GM12873 (cell line): ENCODE data around the gene CDH16.

Experiments
- TF ChIP-seq, protein P1 (sequence below): IDR thresholded peaks from 2 replicates; pipeline ENCODE4 v1.5.1; 2012; ENCODE audit warnings: low read depth, mild to moderate bottlenecking, moderate library complexity, low read length, control low read depth; ENCODE audit not compliant: insufficient read depth; ENCODE audit errors: missing control alignments

The CDH16 gene

DNA sequence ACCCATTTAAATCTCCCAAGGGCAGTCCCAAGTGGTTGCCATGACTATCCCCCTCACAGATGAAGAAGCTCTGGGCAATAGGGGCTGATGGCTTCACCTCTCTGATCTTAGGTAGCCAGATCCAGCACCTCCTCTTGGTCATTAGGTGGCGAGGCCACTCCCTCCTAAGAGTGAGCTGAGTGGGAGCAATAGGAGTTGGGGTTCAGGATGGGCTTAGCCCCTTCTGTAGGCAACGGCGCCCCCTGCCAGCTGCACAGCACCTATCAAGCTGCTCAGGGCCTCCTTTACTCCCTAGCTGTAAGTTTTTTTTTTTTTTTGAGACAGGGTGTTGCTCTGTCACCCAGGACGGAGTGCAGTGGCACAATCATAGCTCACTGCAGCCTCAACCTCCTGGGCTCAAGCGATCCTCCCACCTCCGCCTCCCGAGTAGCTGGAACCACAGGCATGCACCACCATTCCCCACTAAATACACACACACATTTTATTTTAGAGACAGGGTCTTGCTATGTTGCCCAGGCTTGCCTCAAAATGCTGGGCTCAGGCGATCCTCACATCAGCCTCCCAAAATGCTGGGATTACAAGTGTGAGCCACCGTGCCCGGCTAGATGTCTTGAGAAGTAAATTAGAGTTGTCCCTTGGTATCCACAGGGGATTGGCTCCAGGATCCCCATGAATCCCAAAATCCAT, 10.2 kb upstream of the CDH16 start:
- TF ChIP-seq, protein P1, sequence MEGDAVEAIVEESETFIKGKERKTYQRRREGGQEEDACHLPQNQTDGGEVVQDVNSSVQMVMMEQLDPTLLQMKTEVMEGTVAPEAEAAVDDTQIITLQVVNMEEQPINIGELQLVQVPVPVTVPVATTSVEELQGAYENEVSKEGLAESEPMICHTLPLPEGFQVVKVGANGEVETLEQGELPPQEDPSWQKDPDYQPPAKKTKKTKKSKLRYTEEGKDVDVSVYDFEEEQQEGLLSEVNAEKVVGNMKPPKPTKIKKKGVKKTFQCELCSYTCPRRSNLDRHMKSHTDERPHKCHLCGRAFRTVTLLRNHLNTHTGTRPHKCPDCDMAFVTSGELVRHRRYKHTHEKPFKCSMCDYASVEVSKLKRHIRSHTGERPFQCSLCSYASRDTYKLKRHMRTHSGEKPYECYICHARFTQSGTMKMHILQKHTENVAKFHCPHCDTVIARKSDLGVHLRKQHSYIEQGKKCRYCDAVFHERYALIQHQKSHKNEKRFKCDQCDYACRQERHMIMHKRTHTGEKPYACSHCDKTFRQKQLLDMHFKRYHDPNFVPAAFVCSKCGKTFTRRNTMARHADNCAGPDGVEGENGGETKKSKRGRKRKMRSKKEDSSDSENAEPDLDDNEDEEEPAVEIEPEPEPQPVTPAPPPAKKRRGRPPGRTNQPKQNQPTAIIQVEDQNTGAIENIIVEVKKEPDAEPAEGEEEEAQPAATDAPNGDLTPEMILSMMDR: peak; percentile 61

DNA sequence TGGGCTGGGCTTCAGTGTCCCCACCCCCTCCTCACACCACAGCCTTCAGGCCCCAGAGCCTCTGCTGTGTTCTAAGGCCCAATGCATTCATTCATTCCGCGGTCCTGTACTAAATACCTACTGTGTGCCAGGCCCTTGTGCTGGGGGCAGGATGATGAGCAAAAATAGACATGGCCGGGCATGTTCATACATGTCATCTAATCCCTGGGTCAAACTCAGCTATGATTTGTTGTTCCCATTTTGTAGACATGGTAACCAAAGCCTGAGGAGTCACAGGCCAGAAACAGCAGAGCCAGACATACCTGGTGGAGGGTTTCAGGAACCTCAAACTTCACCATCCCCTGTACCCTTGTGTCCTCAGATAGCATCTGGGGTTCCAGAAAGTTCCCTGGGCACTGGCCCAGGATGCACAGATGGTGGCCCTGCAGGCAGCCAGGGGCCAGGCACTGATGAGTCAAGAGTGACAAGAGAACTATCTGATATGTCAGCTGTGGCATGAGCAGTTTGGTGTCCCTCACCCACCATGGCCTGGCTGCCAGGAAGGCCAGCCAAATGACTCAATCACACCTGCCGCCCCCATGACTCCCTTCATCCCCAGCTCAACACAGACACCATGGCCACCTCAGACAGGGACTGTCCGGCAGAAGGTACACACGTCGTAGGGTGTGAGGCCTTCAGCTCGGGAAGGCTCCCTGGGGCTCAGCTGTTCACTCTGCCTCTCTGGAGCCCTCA, 9.4 kb upstream of the CDH16 start:
- TF ChIP-seq, protein P1: no peak

DNA sequence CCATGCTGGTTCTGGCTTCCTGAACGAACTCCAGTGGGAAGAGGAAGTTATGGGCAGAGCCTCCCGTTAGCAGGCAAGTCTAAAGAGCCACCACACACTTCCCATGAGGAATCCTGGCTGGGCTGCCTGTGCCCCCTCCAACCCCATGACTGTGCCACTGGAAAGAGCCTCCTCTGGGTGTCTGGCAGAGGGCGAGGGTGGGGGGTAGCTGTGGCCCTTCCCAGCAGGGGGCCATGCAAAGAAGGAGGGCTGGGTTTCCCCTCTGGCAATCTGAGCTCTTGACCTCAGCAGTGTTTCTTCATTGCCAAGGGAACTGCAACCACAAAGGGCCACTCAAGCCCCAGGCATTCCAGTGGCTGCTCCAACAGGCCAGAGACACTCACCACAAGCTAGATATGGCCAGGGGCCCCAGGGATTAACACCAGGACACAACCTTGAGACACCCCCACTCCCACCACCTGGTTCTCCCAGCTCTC, 8.3 kb upstream of the CDH16 start:
- TF ChIP-seq, protein P1: no peak

DNA sequence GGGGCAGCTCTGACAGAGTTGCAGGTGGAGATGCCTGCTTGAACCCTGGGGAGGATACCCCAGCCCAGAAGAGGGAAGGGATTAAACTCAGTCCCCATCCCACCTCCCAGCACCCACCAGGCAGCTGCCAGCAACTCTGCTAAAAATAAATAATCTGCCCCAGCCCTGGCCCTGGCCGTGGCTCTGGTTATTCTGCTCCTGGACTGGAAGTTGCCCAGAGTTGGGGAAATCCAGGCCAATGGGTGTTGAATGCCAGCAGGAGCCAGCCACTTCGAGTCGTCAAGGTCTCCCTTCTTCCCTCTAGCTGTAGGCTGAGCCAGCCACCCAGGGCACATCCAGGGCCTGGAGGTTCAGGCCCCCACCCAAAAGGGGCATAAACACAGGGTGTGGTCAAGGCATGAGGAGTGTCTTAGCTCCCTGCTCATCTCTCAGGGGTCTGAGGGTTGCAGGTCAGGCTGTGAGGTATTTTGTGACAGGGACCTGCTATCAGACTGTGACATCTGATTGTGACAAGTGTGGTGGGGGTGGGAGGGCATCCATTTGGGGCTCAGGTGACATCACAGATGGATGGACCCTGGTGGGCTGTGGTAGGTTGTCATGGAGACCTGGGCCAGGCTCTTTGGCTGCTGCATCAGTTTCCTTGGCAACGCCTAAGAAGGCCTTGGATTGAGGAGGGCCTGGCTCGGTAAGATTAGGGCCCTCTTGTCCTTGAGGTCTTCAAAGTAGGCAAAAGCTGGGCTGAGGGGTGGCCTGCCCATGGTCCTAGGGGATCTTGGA, 7.7 kb upstream of the CDH16 start:
- TF ChIP-seq, protein P1: no peak

DNA sequence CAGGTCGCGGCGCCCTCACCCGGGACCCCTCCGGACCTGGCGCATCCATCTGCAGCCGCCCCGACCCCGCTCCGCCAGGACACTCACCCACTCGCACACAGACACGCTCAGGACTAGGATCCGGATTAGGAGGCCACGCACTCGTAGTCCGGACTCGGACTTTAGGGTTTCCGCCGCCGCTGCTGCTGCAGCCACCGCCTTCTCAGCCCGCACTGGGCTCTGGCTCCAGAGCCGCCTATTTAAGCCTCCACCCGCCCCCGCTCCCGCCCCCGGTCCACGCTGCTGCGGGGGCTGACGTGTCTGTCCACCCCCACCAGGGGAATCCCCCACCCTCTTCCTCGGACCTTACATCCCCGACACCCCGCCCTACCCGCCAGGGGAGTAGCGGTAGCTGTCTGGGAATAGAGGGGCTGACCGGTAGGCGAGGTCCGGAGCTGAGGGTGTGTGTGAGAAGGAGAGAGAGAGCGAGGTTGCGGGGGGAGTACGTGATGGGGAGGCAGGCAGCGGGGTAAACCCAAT, 6.7 kb upstream of the CDH16 start, which contains the start of gene RRAD:
Gene RRAD (minus strand): TSS at position 214 of the 519 bp plus-strand sequence. CDS start 356 bp downstream, outside the sequence.
- TF ChIP-seq, protein P1: no peak

DNA sequence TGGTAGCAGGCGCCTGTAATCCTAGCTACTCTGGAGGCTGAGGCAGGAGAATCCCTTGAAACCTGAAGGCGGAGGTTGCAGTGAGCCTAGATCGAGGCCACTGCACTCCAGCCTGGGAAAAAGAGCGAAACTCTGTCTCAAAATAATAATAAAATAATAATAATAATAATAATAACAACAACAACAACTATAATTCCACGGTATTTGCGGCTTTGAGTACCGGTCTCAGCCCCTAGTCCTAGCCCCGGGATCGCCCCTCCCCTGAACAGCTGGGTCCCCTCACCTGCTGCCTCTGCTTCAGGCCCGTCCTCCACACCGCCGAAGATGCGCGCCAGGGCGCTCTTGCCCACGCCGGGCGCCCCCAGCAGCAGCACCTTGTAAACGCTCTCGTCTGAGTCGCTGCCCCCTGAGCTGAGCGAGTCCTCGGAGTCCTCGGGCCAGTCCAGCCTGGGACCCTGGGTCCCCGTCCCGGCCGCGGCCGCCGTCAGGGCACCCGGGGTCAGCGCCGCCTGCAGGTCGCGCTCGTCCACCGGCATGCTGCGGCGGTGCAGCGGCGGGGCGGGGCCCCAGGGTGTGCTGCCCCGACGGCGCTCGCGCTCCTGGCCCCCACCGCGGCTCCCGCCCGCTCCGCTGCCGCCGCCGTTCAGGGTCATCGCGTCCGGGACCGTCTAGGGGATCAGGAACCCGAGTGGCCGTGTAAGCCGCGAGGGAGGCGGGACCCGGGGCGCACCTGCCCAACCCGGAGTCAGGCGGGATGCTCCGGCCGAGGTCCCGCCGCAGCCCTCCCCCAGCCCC, 6.0 kb upstream of the CDH16 start:
- TF ChIP-seq, protein P1: peak; percentile 47
